Rectal smooth muscle tissue (tissue), 1 donor: ENCODE data around the gene NGF.
"Not testable (repeated sequence)": the region's sequence is repeated elsewhere in the genome, so short reads cannot be mapped to it uniquely, and the experiment has no call there.

ENCODE experiments used
- H3K27ac ChIP-seq: one replicate; pipeline ENCODE4 v1.7.0; 2013; ENCODE audit warnings: low read depth, low read length, inconsistent platforms
- H3K27me3 ChIP-seq: one replicate; pipeline ENCODE4 v1.7.0; 2013; ENCODE audit warnings: low read length; ENCODE audit not compliant: control insufficient read depth, insufficient read depth
- H3K36me3 ChIP-seq: one replicate; pipeline ENCODE4 v1.7.0; 2013; ENCODE audit warnings: low read length; ENCODE audit not compliant: control insufficient read depth, insufficient read depth
- H3K4me1 ChIP-seq: one replicate; pipeline ENCODE4 v1.7.0; 2013; ENCODE audit warnings: low read length; ENCODE audit not compliant: control insufficient read depth, insufficient read depth
- H3K4me3 ChIP-seq: one replicate; pipeline ENCODE4 v1.7.0; 2013; ENCODE audit warnings: low read length
- H3K9ac ChIP-seq: one replicate; pipeline ENCODE4 v1.7.0; 2013; ENCODE audit warnings: low read length

NGF gene

GRCh38 chr1:115314092-115314491, 24.0 kb downstream of the NGF start:
- Histone ChIP-seq H3K4me3 (no peak overlapping the region), H3K36me3 (no peaks in the 10 kb centered on the region), H3K27me3 (no peaks in the 10 kb centered on the region), H3K27ac (no peak overlapping the region), H3K4me1 (peaks cover 2% of the 10 kb centered on the region), H3K9ac (no peak overlapping the region)

GRCh38 chr1:115313182-115313581, 24.9 kb downstream of the NGF start:
- Histone ChIP-seq H3K27me3 (no peaks in the 10 kb centered on the region), H3K4me3 (no peak overlapping the region), H3K36me3 (no peaks in the 10 kb centered on the region), H3K27ac (no peak overlapping the region), H3K9ac (no peak overlapping the region), H3K4me1 (peaks cover 2% of the 10 kb centered on the region)

- peaks cover 2% of the 10 kb centered on the region for H3K4me1 ChIP-seq
- H3K36me3 ChIP-seq, result no peaks in the 10 kb centered on the region
- H3K9ac ChIP-seq, result no peak overlapping the region
- no peak overlapping the region for H3K27ac ChIP-seq
- H3K27me3 ChIP-seq, result no peaks in the 10 kb centered on the region
- H3K4me3 ChIP-seq, result no peak overlapping the region
Measured at GRCh38 chr1:115312742-115313141, 25.3 kb downstream of the NGF start.

- Histone ChIP-seq H3K36me3 (no peaks in the 10 kb centered on the region), H3K27me3 (no peaks in the 10 kb centered on the region), H3K4me1 (peaks cover 2% of the 10 kb centered on the region), H3K4me3 (no peak overlapping the region), H3K27ac (no peak overlapping the region), H3K9ac (no peak overlapping the region)
Measured at GRCh38 chr1:115311474-115311989, 26.5 kb downstream of the NGF start.

- Histone ChIP-seq H3K4me1 (peaks cover 2% of the 10 kb centered on the region), H3K9ac (no peak overlapping the region), H3K36me3 (no peaks in the 10 kb centered on the region), H3K27me3 (no peaks in the 10 kb centered on the region), H3K27ac (no peak overlapping the region), H3K4me3 (no peak overlapping the region)
Measured at GRCh38 chr1:115310581-115311473, 27.2 kb downstream of the NGF start.

GRCh38 chr1:115309504-115309903, 28.5 kb downstream of the NGF start:
- not testable (repeated sequence) for H3K4me1 ChIP-seq, H3K4me3 ChIP-seq, H3K27ac ChIP-seq, H3K36me3 ChIP-seq, H3K27me3 ChIP-seq, H3K9ac ChIP-seq

- H3K4me3 ChIP-seq, result no peak overlapping the region
- no peak overlapping the region for H3K27ac ChIP-seq
- H3K4me1 ChIP-seq, result peaks cover 2% of the 10 kb centered on the region
- no peaks in the 10 kb centered on the region for H3K27me3 ChIP-seq
- no peak overlapping the region for H3K9ac ChIP-seq
- no peaks in the 10 kb centered on the region for H3K36me3 ChIP-seq
Measured at GRCh38 chr1:115308969-115309368, 29.1 kb downstream of the NGF start.

- Histone ChIP-seq H3K36me3 (no peaks in the 10 kb centered on the region), H3K9ac (no peak overlapping the region), H3K4me3 (no peak overlapping the region), H3K4me1 (peaks cover 2% of the 10 kb centered on the region), H3K27ac (no peak overlapping the region), H3K27me3 (no peaks in the 10 kb centered on the region)
Measured at GRCh38 chr1:115307661-115308060, 30.4 kb downstream of the NGF start.

- Histone ChIP-seq H3K4me1 (no peaks in the 10 kb centered on the region), H3K27ac (no peak overlapping the region), H3K9ac (no peak overlapping the region), H3K36me3 (no peaks in the 10 kb centered on the region), H3K4me3 (no peak overlapping the region), H3K27me3 (no peaks in the 10 kb centered on the region)
Measured at GRCh38 chr1:115306146-115306545, 31.9 kb downstream of the NGF start.

- no peaks in the 10 kb centered on the region for H3K36me3 ChIP-seq
- no peaks in the 10 kb centered on the region for H3K4me1 ChIP-seq
- H3K27me3 ChIP-seq, result no peaks in the 10 kb centered on the region
- H3K4me3 ChIP-seq, result no peak overlapping the region
- H3K9ac ChIP-seq, result no peak overlapping the region
- no peak overlapping the region for H3K27ac ChIP-seq
Measured at GRCh38 chr1:115303364-115303763, 34.7 kb downstream of the NGF start.

- Histone ChIP-seq H3K9ac (no peak overlapping the region), H3K27ac (no peak overlapping the region), H3K4me1 (no peaks in the 10 kb centered on the region), H3K27me3 (no peaks in the 10 kb centered on the region), H3K4me3 (no peak overlapping the region), H3K36me3 (no peaks in the 10 kb centered on the region)
Measured at GRCh38 chr1:115302390-115302961, 35.6 kb downstream of the NGF start.

- Histone ChIP-seq H3K4me1 (no peaks in the 10 kb centered on the region), H3K27ac (no peak overlapping the region), H3K4me3 (no peak overlapping the region), H3K9ac (no peak overlapping the region), H3K36me3 (no peaks in the 10 kb centered on the region), H3K27me3 (no peaks in the 10 kb centered on the region)
Measured at GRCh38 chr1:115301438-115302020, 36.5 kb downstream of the NGF start.
